Hepatocyte (in vitro differentiated cells): ENCODE data around the gene MMP15. TPM values are rescaled to one million over a fixed set of nuclear protein-coding genes. Genes with fewer than 3 reads are reported as not detected.

ENCODE experiments used
- DNase-seq: peaks from one replicate; pipeline ENCODE4 v3.0.0-alpha.2; 2016; ENCODE audit warnings: low spot score
- H2AFZ ChIP-seq: fragments of 200-600 bp; sonication (generic); 2 replicates; pipeline ENCODE4 v1.6.0; 2016; ENCODE audit warnings: antibody characterized with exemption, mild to moderate bottlenecking
- H3K27ac ChIP-seq: fragments of 200-600 bp; sonication (generic); 2 replicates; pipeline ENCODE4 v1.5.1; 2016; ENCODE audit warnings: mild to moderate bottlenecking
- H3K27me3 ChIP-seq: fragments of 200-600 bp; sonication (generic); 2 replicates; pipeline ENCODE4 v1.6.1; 2016
- H3K36me3 ChIP-seq: fragments of 200-600 bp; sonication (generic); replicated peaks from 2 replicates; pipeline ENCODE4 v1.5.1; 2016; ENCODE audit warnings: low read depth; ENCODE audit not compliant: insufficient read depth
- H3K4me1 ChIP-seq: fragments of 200-600 bp; sonication (generic); 2 replicates; pipeline ENCODE4 v1.5.1; 2016; ENCODE audit warnings: mild to moderate bottlenecking, moderate library complexity; ENCODE audit not compliant: insufficient read depth
- H3K4me2 ChIP-seq: fragments of 200-600 bp; sonication (generic); 2 replicates; pipeline ENCODE4 v1.6.0; 2016
- H3K4me3 ChIP-seq: fragments of 200-600 bp; sonication (generic); 2 replicates; pipeline ENCODE4 v1.5.1; 2016; ENCODE audit warnings: mild to moderate bottlenecking
- H3K79me2 ChIP-seq: fragments of 200-600 bp; sonication (generic); 2 replicates; pipeline ENCODE4 v1.6.0; 2017; ENCODE audit warnings: mild to moderate bottlenecking
- H3K9me2 ChIP-seq: fragments of 200-600 bp; sonication (generic); replicated peaks from 2 replicates; pipeline ENCODE4 v1.6.0; 2017; ENCODE audit warnings: mild to moderate bottlenecking; ENCODE audit not compliant: insufficient read depth
- H3K9me3 ChIP-seq: fragments of 200-600 bp; sonication (generic); 2 replicates; pipeline ENCODE4 v1.5.1; 2016; ENCODE audit warnings: low read depth, mild to moderate bottlenecking
- H4K20me1 ChIP-seq: fragments of 200-600 bp; sonication (generic); 2 replicates; pipeline ENCODE4 v1.6.0; 2016; ENCODE audit warnings: mild to moderate bottlenecking; ENCODE audit not compliant: insufficient read depth, poor library complexity, severe bottlenecking
- EZH2 ChIP-seq: fragments of 200-600 bp; sonication (generic); IDR thresholded peaks from 2 replicates; pipeline ENCODE4 v1.6.1; 2016; ENCODE audit warnings: antibody characterized with exemption, mild to moderate bottlenecking, borderline replicate concordance
- EZH2phosphoT487 ChIP-seq: fragments of 200-600 bp; sonication (generic); IDR thresholded peaks from one replicate; pipeline ENCODE4 v1.6.1; 2018; ENCODE audit warnings: antibody characterized with exemption, mild to moderate bottlenecking, low read depth, moderate library complexity; ENCODE audit not compliant: unreplicated experiment, severe bottlenecking
- WGBS: methylation state at CpG from one replicate; pipeline ENCODE4 v1.1.6; 2016; ENCODE audit warnings: low lambda C conversion rate; ENCODE audit errors: missing lambda C conversion rate; 5-methylcytosine and 5-hydroxymethylcytosine counted together
- polyA plus RNA-seq: library from polyadenylated mRNA; unstranded; fragments of >200 nt; fragmentation: Nextera tagmentation; extraction: Ambion mirVana; gene quantifications from 2 replicates; pipeline ENCODE4 v1.2.1, GENCODE V29; 2016
- total RNA-seq: library from RNA; depleted of rRNA; stranded (reverse); fragments of >200 nt; gene quantifications from 2 replicates; pipeline ENCODE4 v1.2.3, GENCODE V29; 2014
- TF ChIP-seq, protein P1 (sequence below): fragments of 200-600 bp; sonication (generic); IDR thresholded peaks from 2 replicates; pipeline ENCODE4 v1.5.1; 2016; ENCODE audit warnings: antibody characterized with exemption, mild to moderate bottlenecking; ENCODE audit not compliant: poor library complexity

The MMP15 gene
- total and polyA plus RNA-seq, 2 experiments from 2014 or later, result 39.0 to 56.1 TPM

DNA sequence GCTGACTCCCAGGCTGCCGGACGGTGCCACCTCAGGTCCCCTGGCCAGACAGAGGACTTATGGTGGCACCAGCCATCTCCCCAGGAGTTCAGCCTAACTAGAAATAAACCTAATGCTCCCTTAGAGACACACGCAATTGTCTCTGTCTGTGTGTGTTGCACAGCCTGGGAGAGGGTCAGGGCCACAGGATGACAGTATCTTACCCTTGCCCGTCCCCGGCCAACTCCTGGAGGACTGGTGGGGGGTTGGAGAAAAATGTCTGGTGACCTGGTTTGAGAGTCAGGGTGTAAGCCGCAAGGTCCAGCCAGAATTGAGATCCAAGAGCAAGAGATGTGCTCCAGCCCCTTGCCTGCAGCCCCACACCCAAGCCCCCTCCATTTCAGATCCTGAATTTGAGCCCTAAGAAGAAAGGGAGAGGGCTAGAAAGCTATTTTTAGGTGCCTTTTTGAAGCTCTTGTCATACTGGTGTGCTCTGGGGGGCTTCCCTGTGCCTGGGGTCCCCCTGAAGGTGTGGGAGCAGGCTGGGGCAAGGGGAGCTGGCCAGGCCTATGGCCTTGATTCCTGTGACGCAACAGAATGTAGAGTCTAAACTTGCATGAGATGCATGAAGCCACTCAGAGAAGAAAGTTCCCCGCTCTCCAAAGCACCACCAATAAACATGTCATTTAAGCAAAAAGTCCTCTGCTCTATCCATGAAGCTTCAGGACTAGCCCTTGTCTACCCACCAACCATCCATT lies 37.9 kb upstream of the MMP15 start:
- H3K79me2 ChIP-seq, result no peaks in the 10 kb centered on the region
- H3K9me3 ChIP-seq, result no peaks in the 10 kb centered on the region
- H3K27me3 ChIP-seq, result no peaks in the 10 kb centered on the region
- H3K27ac ChIP-seq, result no peak overlapping the region
- no peaks in the 10 kb centered on the region for H4K20me1 ChIP-seq
- H2AFZ ChIP-seq, result no peak overlapping the region
- H3K4me3 ChIP-seq, result no peak overlapping the region
- H3K4me2 ChIP-seq, result no peak overlapping the region
- TF ChIP-seq EZH2 (no peak), EZH2phosphoT487 (no peak)
- TF ChIP-seq, protein P1, sequence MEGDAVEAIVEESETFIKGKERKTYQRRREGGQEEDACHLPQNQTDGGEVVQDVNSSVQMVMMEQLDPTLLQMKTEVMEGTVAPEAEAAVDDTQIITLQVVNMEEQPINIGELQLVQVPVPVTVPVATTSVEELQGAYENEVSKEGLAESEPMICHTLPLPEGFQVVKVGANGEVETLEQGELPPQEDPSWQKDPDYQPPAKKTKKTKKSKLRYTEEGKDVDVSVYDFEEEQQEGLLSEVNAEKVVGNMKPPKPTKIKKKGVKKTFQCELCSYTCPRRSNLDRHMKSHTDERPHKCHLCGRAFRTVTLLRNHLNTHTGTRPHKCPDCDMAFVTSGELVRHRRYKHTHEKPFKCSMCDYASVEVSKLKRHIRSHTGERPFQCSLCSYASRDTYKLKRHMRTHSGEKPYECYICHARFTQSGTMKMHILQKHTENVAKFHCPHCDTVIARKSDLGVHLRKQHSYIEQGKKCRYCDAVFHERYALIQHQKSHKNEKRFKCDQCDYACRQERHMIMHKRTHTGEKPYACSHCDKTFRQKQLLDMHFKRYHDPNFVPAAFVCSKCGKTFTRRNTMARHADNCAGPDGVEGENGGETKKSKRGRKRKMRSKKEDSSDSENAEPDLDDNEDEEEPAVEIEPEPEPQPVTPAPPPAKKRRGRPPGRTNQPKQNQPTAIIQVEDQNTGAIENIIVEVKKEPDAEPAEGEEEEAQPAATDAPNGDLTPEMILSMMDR, result no peak
- no peaks in the 10 kb centered on the region for H3K36me3 ChIP-seq
- H3K4me1 ChIP-seq, result peaks cover 11% of the 10 kb centered on the region
- H3K9me2 ChIP-seq, result no peaks in the 10 kb centered on the region
- DNase-seq, result no peak
- 97% methylated on average over 8 of the region's 8 CpGs for WGBS

DNA sequence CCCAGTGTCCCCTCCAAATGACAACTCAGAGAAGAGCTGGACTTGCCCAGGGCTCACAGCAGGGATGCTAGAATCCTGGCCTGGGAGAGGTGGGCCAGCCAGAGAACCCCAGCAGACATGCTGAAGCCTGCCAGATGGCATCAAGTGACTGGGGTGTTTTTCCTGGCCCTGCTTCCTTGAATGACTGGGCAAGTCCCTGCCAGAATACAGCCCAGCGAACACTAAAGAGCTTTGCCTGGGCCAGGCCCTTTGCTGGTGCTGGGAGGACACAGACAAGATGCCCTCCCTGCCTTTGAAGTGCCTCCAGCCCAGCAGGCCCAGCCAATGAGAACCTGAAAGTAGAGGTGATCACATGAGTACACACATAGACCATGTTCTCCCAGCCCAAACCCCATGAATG lies 36.6 kb upstream of the MMP15 start:
- H3K9me2 ChIP-seq, result no peaks in the 10 kb centered on the region
- no peaks in the 10 kb centered on the region for H4K20me1 ChIP-seq
- H3K27me3 ChIP-seq, result no peaks in the 10 kb centered on the region
- H3K4me2 ChIP-seq, result no peak overlapping the region
- TF ChIP-seq, protein P1, result no peak
- TF ChIP-seq EZH2, result no peak
- no peak for DNase-seq
- no peak overlapping the region for H3K27ac ChIP-seq
- peaks cover 11% of the 10 kb centered on the region for H3K4me1 ChIP-seq
- no peaks in the 10 kb centered on the region for H3K9me3 ChIP-seq
- WGBS, result 87% methylated on average over 1 of the region's 1 CpG
- no peaks in the 10 kb centered on the region for H3K36me3 ChIP-seq
- H3K79me2 ChIP-seq, result no peaks in the 10 kb centered on the region
- no peak overlapping the region for H2AFZ ChIP-seq
- no peak overlapping the region for H3K4me3 ChIP-seq

DNA sequence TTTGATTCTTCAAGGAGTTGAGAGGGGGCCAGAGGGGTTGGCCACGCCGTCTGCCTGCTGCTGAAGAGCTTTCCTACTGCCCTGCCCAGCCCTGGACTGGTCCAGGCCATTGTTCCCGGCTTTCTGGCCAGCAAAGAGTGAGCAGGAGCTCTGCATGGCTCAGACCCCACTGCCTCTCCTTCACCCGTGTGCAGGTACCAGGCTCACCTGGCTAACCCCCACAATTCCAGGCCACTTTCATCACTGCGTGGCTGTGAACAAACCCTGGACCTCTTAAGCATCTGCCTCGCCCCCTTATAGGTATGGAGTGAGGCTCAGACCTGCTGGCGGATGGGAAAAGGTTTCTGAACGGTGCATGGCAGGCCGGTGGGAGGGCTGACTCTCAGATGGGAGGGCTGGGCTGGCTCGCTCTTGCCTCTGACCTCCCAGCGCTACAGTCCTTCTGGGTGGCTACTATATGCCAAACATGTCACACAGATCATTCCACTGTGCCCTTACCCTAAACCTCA lies 33.9 kb upstream of the MMP15 start:
- H3K4me3 ChIP-seq, result no peak overlapping the region
- no peak overlapping the region for H3K4me2 ChIP-seq
- no peaks in the 10 kb centered on the region for H3K27me3 ChIP-seq
- H3K9me3 ChIP-seq, result no peaks in the 10 kb centered on the region
- no peaks in the 10 kb centered on the region for H3K4me1 ChIP-seq
- H2AFZ ChIP-seq, result no peak overlapping the region
- peaks cover 6% of the 10 kb centered on the region for H3K79me2 ChIP-seq
- H3K27ac ChIP-seq, result no peak overlapping the region
- no peaks in the 10 kb centered on the region for H3K9me2 ChIP-seq
- no peaks in the 10 kb centered on the region for H3K36me3 ChIP-seq
- DNase-seq, result no peak
- no peaks in the 10 kb centered on the region for H4K20me1 ChIP-seq
- WGBS, result 79% methylated on average over 11 of the region's 11 CpGs
- TF ChIP-seq EZH2, result no peak
- TF ChIP-seq, protein P1, result no peak
- no peak for TF ChIP-seq EZH2phosphoT487
